Peyer's patch (tissue), 4 donors: ENCODE measurements around the gene ANKRD44.

Source experiments
- POLR2A ChIP-seq, 2 donors: fragments of 450-650 bp; IDR thresholded peaks; one replicate each; pipeline ENCODE4 v1.5.1; 2017; ENCODE audit warnings: antibody characterized with exemption in 2 of 2, mild to moderate bottlenecking in 2 of 2, moderate library complexity in 2 of 2
- TF ChIP-seq, protein P1 (sequence below), 6 experiments: fragments of 450-650 bp in 4 of 6; fragments of 200-600 bp in 2 of 6; sonication (generic) in 1 of 6; IDR thresholded peaks; one replicate each; pipeline ENCODE4 v1.5.1; 2017 to 2019; ENCODE audit warnings: antibody characterized with exemption in 6 of 6, mild to moderate bottlenecking in 3 of 6, moderate library complexity in 1 of 6

DNA sequence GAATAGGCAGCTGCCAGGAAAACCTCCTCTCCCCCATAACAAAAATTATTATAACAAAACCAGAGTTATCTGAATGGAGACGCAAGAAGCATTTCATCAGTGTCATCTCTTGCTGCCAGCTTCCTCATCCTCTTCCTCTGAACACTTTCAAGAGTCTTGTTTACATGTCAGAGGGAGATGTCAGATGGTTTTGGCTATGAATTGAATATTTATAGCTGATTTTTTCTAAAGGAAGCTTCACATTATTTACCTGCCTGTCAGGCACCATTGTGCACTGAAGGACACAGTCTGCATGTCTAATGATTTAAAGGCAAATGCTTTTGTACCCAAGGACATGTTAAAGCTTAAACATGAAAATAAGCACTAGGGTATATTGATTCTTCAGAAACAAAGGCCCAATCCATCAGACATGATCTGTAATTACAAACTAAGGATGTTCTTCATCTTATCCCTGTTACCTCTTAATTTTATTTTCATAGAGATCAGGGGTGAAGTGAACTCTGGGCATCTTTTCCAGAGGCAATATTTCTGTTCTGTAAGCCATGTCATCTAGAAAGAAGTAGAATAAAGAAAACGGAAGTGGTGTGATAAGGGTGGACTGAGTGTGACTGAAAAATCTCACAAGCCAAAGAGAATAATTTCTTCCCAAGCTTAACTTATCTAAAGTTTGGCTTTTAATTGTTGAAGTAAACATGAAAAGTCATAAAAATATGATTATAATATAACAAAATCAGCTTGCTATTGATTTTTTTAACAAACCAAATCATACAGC, 168.7 kb downstream of the ANKRD44 start:
- TF ChIP-seq, protein P1, sequence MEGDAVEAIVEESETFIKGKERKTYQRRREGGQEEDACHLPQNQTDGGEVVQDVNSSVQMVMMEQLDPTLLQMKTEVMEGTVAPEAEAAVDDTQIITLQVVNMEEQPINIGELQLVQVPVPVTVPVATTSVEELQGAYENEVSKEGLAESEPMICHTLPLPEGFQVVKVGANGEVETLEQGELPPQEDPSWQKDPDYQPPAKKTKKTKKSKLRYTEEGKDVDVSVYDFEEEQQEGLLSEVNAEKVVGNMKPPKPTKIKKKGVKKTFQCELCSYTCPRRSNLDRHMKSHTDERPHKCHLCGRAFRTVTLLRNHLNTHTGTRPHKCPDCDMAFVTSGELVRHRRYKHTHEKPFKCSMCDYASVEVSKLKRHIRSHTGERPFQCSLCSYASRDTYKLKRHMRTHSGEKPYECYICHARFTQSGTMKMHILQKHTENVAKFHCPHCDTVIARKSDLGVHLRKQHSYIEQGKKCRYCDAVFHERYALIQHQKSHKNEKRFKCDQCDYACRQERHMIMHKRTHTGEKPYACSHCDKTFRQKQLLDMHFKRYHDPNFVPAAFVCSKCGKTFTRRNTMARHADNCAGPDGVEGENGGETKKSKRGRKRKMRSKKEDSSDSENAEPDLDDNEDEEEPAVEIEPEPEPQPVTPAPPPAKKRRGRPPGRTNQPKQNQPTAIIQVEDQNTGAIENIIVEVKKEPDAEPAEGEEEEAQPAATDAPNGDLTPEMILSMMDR (IDR thresholded peaks at IDR 0.05): no peak
- TF ChIP-seq POLR2A (IDR thresholded peaks at IDR 0.05): no peak
